GM12878 (cell line): ENCODE measurements around the gene TRIM39. TPM values are rescaled to one million over a fixed set of nuclear protein-coding genes. Genes with fewer than 3 reads are reported as not detected.

Experiments
- ATF7 ChIP-seq: fragments of 450-650 bp; IDR thresholded peaks from 2 replicates; pipeline ENCODE4 v1.6.1; 2016; ENCODE audit warnings: low read depth, mild to moderate bottlenecking
- CREM ChIP-seq: IDR thresholded peaks from 2 replicates; pipeline ENCODE4 v1.6.1; 2014; ENCODE audit warnings: antibody characterized with exemption, low read depth
- DPF2 ChIP-seq: fragments of 450-650 bp; IDR thresholded peaks from 2 replicates; pipeline ENCODE4 v1.6.1; 2017; ENCODE audit warnings: mild to moderate bottlenecking
- EED ChIP-seq: sonication (generic); IDR thresholded peaks from 2 replicates; pipeline ENCODE4 v1.6.1; 2016; ENCODE audit warnings: antibody characterized with exemption, low read depth
- EP300 ChIP-seq, 2 experiments: fragments of 150-350 bp in 1 of 2; IDR thresholded peaks; 2 replicates each; pipeline ENCODE4 v1.6.1; 2011 to 2012; ENCODE audit warnings: low read depth in 2 of 2, low read length in 2 of 2, borderline replicate concordance in 1 of 2, improper control_type of control experiment in 1 of 2, inconsistent platforms in 1 of 2; ENCODE audit not compliant: control insufficient read depth in 1 of 2
- ETV6 ChIP-seq, 2 experiments: fragments of 450-650 bp in 1 of 2; IDR thresholded peaks in 1 of 2; conservative IDR thresholded peaks in 1 of 2; 2 replicates each; pipeline ENCODE4 v1.6.1; 2014; ENCODE audit warnings: antibody characterized with exemption in 1 of 2, borderline replicate concordance in 1 of 2, low read depth in 1 of 2, mild to moderate bottlenecking in 1 of 2, moderate library complexity in 1 of 2
- GATAD2B ChIP-seq: fragments of 450-650 bp; conservative IDR thresholded peaks from 2 replicates; pipeline ENCODE4 v1.6.1; 2017; ENCODE audit warnings: low read depth, mild to moderate bottlenecking, moderate library complexity
- HCFC1 ChIP-seq: fragments of 150-350 bp; IDR thresholded peaks from 2 replicates; pipeline ENCODE4 v1.6.1; 2014; ENCODE audit warnings: low read length
- HDAC2 ChIP-seq: fragments of 200-600 bp; sonication (generic); IDR thresholded peaks from 2 replicates; pipeline ENCODE4 v1.6.1; 2017
- HDGF ChIP-seq: fragments of 450-650 bp; IDR thresholded peaks from 2 replicates; pipeline ENCODE4 v1.6.1; 2016; ENCODE audit warnings: antibody characterized with exemption
- IKZF2 ChIP-seq, 2 experiments: fragments of 450-650 bp; IDR thresholded peaks; 2 replicates each; pipeline ENCODE4 v1.6.1; 2017; ENCODE audit warnings: mild to moderate bottlenecking in 2 of 2, moderate library complexity in 2 of 2
- MYB ChIP-seq: fragments of 150-350 bp; IDR thresholded peaks from 2 replicates; pipeline ENCODE4 v1.6.1; 2014; ENCODE audit warnings: mild to moderate bottlenecking, low read depth, low read length, borderline replicate concordance
- NBN ChIP-seq: fragments of 450-650 bp; IDR thresholded peaks from 2 replicates; pipeline ENCODE4 v1.6.1; 2016
- NR2C2 ChIP-seq: IDR thresholded peaks from 2 replicates; pipeline ENCODE4 v1.6.1; 2011; ENCODE audit warnings: borderline replicate concordance, low read depth; ENCODE audit not compliant: control insufficient read depth, insufficient read length
- POU2F2 ChIP-seq: IDR thresholded peaks from 3 replicates; pipeline ENCODE4 v1.6.1; 2011; ENCODE audit warnings: low read depth, mild to moderate bottlenecking, low read length, borderline replicate concordance
- RBBP5 ChIP-seq: fragments of 200-600 bp; sonication (generic); conservative IDR thresholded peaks from 2 replicates; pipeline ENCODE4 v1.6.1; 2016
- TAF1 ChIP-seq: IDR thresholded peaks from 2 replicates; pipeline ENCODE4 v1.6.1; 2011; ENCODE audit warnings: mild to moderate bottlenecking, low read depth, low read length, borderline replicate concordance
- TCF3 ChIP-seq: IDR thresholded peaks from 2 replicates; pipeline ENCODE4 v1.6.1; 2012; ENCODE audit warnings: low read depth, mild to moderate bottlenecking, low read length, borderline replicate concordance; ENCODE audit not compliant: insufficient read depth
- YY1 ChIP-seq: IDR thresholded peaks from 2 replicates; pipeline ENCODE4 v1.6.1; 2011; ENCODE audit warnings: low read depth, mild to moderate bottlenecking, low read length
- polyA plus RNA-seq, 11 experiments: library from polyadenylated mRNA; depleted of rRNA in 4 of 11; unstranded in 6 of 11; stranded (reverse) in 5 of 11; fragments of >200 nt; fragmentation: Nextera tagmentation in 4 of 11; fragmentation: Illumina TruSeq in 1 of 11; extraction: Ambion mirVana in 4 of 11; extraction: Trizol in 1 of 11; gene quantifications; 1 replicate in 1 of 11; 2 replicates in 10 of 11; pipeline versions ENCODE4 v1.2.1 to v1.2.3, GENCODE V29; 2011 to 2016; ENCODE audit warnings: inconsistent platforms in 2 of 11, missing spikeins in 2 of 11, low read depth in 1 of 11
- total RNA-seq, 4 experiments: library from RNA; depleted of rRNA in 3 of 4; stranded (reverse); fragments of >200 nt in 3 of 4; fragmentation: Illumina TruSeq in 1 of 4; extraction: Trizol in 1 of 4; gene quantifications; 2 replicates each; pipeline versions ENCODE4 v1.2.1 to v1.2.3, GENCODE V29; 2013 to 2021
- TF ChIP-seq, protein P1 (sequence below): fragments of 450-650 bp; IDR thresholded peaks from 2 replicates; pipeline ENCODE4 v1.6.1; 2018; ENCODE audit warnings: mild to moderate bottlenecking, low read depth, moderate library complexity; ENCODE audit not compliant: partially characterized antibody
- TF ChIP-seq, protein P2 (sequence below): fragments of 450-650 bp; IDR thresholded peaks from 2 replicates; pipeline ENCODE4 v1.6.1; 2016; ENCODE audit warnings: mild to moderate bottlenecking
- TF ChIP-seq, protein P3 (sequence below): fragments of 150-350 bp; IDR thresholded peaks from 2 replicates; pipeline ENCODE4 v1.6.1; 2014; ENCODE audit warnings: mild to moderate bottlenecking, low read depth, low read length
- TF ChIP-seq, protein P4 (sequence below): fragments of 450-650 bp; IDR thresholded peaks from 2 replicates; pipeline ENCODE4 v1.6.1; 2016; ENCODE audit warnings: mild to moderate bottlenecking

The TRIM39 gene
- total and polyA plus RNA-seq, 10 of the 15 experiments (the other 5 are each of a cell fraction or from before 2014, with no cell fraction given) = 3.0 to 11.9 (median 8.8) TPM

DNA sequence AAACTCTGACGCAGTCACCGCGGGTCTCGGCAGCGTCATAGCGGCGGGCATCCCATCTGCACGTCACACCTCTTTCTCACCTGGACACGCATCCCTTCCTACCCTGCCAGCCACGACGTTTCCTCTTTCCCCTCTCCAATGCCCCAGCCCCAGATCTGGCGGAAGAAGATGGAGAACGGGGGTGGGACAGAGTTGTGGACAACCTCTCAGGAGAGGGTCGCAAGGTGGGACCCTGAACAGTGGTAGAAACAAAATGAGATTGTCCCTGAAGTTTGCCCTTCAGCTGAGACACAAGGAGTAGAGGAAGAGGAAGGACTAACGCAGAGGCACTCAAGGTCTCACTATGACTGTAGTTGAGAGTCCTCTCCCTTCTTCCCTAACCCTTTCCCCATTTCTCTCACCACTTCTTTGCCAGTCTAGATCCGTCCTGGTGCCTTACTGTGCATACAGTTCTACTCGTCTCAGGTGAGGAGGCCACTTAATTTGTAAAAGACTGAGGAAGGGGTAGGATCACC lies 562 bp downstream of the TRIM39 start (continued):
- TF ChIP-seq RBBP5 (no peak), YY1 (no peak), HCFC1 (0 out of 2 replicates have a peak, but pooled peaks have one; percentile 14), NBN (peak; percentile 12; the same call in 1 of the 2 replicates), POU2F2 (0 out of 3 replicates have a peak, but pooled peaks have one; percentile 2), GATAD2B (0 out of 2 replicates have a peak, but pooled peaks have one; percentile 40), TCF3 (0 out of 2 replicates have a peak, but pooled peaks have one; percentile 5), DPF2 (no peak; the same call in none of the 2 replicates), HDGF (peak; percentile 42; the same call in 1 of the 2 replicates), MYB (no peak), HDAC2 (no peak), TAF1 (no peak), EP300 (IDR thresholded peaks at IDR 0.05; ENCODE audit: borderline replicate concordance in 1 of 2, control insufficient read depth in 1 of 2, low read depth in 2 of 2, low read length in 2 of 2) (0 out of 4 replicates have a peak, but pooled peaks of 1 of the 2 experiments have one; percentile 28), ETV6 (conservative IDR thresholded peaks at IDR 0.05 in 1 of 2, IDR thresholded peaks at IDR 0.05 in 1 of 2; ENCODE audit: borderline replicate concordance in 1 of 2, low read depth in 1 of 2) (no peak), ATF7 (peak; percentile 57), IKZF2 (IDR thresholded peaks at IDR 0.05) (peak; percentile 37 to 55; a peak in 2 of 4 replicates), EED (0 out of 2 replicates have a peak, but pooled peaks have one; percentile 22), NR2C2 (no peak), CREM (peak; percentile 94; the same call in 1 of the 2 replicates)
- TF ChIP-seq, protein P1, sequence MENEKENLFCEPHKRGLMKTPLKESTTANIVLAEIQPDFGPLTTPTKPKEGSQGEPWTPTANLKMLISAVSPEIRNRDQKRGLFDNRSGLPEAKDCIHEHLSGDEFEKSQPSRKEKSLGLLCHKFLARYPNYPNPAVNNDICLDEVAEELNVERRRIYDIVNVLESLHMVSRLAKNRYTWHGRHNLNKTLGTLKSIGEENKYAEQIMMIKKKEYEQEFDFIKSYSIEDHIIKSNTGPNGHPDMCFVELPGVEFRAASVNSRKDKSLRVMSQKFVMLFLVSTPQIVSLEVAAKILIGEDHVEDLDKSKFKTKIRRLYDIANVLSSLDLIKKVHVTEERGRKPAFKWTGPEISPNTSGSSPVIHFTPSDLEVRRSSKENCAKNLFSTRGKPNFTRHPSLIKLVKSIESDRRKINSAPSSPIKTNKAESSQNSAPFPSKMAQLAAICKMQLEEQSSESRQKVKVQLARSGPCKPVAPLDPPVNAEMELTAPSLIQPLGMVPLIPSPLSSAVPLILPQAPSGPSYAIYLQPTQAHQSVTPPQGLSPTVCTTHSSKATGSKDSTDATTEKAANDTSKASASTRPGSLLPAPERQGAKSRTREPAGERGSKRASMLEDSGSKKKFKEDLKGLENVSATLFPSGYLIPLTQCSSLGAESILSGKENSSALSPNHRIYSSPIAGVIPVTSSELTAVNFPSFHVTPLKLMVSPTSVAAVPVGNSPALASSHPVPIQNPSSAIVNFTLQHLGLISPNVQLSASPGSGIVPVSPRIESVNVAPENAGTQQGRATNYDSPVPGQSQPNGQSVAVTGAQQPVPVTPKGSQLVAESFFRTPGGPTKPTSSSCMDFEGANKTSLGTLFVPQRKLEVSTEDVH = peak; percentile 29
- TF ChIP-seq, protein P2, sequence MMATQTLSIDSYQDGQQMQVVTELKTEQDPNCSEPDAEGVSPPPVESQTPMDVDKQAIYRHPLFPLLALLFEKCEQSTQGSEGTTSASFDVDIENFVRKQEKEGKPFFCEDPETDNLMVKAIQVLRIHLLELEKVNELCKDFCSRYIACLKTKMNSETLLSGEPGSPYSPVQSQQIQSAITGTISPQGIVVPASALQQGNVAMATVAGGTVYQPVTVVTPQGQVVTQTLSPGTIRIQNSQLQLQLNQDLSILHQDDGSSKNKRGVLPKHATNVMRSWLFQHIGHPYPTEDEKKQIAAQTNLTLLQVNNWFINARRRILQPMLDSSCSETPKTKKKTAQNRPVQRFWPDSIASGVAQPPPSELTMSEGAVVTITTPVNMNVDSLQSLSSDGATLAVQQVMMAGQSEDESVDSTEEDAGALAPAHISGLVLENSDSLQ = 0 out of 2 replicates have a peak, but pooled peaks have one; percentile 31
- TF ChIP-seq, protein P3, sequence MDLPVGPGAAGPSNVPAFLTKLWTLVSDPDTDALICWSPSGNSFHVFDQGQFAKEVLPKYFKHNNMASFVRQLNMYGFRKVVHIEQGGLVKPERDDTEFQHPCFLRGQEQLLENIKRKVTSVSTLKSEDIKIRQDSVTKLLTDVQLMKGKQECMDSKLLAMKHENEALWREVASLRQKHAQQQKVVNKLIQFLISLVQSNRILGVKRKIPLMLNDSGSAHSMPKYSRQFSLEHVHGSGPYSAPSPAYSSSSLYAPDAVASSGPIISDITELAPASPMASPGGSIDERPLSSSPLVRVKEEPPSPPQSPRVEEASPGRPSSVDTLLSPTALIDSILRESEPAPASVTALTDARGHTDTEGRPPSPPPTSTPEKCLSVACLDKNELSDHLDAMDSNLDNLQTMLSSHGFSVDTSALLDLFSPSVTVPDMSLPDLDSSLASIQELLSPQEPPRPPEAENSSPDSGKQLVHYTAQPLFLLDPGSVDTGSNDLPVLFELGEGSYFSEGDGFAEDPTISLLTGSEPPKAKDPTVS = no peak
- TF ChIP-seq, protein P4, sequence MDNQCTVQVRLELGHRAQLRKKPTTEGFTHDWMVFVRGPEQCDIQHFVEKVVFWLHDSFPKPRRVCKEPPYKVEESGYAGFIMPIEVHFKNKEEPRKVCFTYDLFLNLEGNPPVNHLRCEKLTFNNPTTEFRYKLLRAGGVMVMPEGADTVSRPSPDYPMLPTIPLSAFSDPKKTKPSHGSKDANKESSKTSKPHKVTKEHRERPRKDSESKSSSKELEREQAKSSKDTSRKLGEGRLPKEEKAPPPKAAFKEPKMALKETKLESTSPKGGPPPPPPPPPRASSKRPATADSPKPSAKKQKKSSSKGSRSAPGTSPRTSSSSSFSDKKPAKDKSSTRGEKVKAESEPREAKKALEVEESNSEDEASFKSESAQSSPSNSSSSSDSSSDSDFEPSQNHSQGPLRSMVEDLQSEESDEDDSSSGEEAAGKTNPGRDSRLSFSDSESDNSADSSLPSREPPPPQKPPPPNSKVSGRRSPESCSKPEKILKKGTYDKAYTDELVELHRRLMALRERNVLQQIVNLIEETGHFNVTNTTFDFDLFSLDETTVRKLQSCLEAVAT = peak; percentile 19; the same call in 1 of the 2 replicates
